Measurements from ENCODE around the gene SPINK2. TPM values are rescaled to one million over a fixed set of nuclear protein-coding genes. Genes with fewer than 3 reads are reported as not detected.

The SPINK2 gene
- total RNA-seq, 1 experiment from 2014 or later = not detected

DNA sequence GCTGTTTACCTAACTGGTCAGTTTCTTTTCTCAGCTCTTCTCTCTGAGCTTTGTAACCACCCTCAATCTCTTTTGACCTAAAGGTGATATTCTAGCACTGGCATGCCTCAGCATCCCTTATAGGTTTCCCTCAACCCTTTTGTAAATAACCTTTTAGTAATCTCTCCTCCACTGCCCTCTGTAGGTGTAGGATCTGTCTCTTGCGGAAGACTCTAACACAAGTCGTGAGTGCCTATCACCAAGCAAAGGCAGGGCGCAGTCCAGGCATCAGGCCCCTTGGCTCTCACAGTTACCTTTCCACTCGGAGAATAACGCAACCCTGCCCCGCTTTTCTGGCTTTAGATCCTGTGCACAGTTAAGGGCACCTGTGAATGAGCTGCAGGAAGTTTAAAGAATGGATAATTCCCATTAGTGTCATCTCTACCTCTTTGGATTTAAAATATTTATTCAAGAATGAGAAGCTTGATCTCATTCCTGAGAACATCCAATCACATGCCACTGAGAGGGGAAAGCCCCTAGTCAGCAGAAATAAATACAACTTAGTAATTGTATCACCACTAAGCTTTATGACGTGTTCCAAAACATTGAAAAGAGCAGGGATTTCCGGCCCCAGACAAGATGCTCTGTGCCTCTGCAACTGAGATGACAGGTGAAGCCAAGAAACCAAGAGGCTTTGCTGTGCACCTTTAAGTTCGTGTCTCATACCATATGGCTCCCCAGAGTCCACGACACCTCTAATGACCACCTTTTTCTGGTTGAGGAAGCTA, 58.8 kb downstream of the SPINK2 start:
- Histone ChIP-seq H3K9me3 (ENCODE audit: control insufficient read depth, insufficient read depth, low read depth, low read length) (no peaks in the 10 kb centered on the region), H3K36me3 (ENCODE audit: control insufficient read depth, insufficient read depth, low read length) (no peaks in the 10 kb centered on the region), H3K27ac (ENCODE audit: low read length) (no peak overlapping the region), H3K27me3 (ENCODE audit: control insufficient read depth, insufficient read depth, low read length) (no peaks in the 10 kb centered on the region), H3K4me1 (ENCODE audit: control insufficient read depth, insufficient read depth, low read length) (no peaks in the 10 kb centered on the region), H3K4me3 (ENCODE audit: low read depth in 2 of 2, low read length in 2 of 2) (no peak overlapping the region)
- BruUV-seq (replicated peaks) = no TSS peak
- no peak for DNase-seq (ENCODE audit: low read depth, low spot score)
- POLR2A ChIA-PET = no interaction called here
- CTCF ChIA-PET = no interaction called here
- no peak for TF ChIP-seq SIN3A (IDR thresholded peaks at IDR 0.05; ENCODE audit: borderline replicate concordance, insufficient read depth, low read depth, low read length)
- TF ChIP-seq POLR2AphosphoS5 (IDR thresholded peaks at IDR 0.05; ENCODE audit: low read depth, low read length) = no peak
- TF ChIP-seq REST (IDR thresholded peaks at IDR 0.05; ENCODE audit: insufficient read depth in 1 of 2, low read depth in 2 of 2, low read length in 1 of 2) = no peak
- TF ChIP-seq, protein P1, sequence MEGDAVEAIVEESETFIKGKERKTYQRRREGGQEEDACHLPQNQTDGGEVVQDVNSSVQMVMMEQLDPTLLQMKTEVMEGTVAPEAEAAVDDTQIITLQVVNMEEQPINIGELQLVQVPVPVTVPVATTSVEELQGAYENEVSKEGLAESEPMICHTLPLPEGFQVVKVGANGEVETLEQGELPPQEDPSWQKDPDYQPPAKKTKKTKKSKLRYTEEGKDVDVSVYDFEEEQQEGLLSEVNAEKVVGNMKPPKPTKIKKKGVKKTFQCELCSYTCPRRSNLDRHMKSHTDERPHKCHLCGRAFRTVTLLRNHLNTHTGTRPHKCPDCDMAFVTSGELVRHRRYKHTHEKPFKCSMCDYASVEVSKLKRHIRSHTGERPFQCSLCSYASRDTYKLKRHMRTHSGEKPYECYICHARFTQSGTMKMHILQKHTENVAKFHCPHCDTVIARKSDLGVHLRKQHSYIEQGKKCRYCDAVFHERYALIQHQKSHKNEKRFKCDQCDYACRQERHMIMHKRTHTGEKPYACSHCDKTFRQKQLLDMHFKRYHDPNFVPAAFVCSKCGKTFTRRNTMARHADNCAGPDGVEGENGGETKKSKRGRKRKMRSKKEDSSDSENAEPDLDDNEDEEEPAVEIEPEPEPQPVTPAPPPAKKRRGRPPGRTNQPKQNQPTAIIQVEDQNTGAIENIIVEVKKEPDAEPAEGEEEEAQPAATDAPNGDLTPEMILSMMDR (IDR thresholded peaks at IDR 0.05) = no peak
- TF ChIP-seq TCF7L2 (IDR thresholded peaks at IDR 0.05; ENCODE audit: low read depth, low read length) = no peak
- in situ Hi-C loops (cut with HindIII; ENCODE audit: low pct_unique_long_range_greater_than_20kb, low sequenced_read_pairs) = no loop called here
- intact Hi-C loops (cut with micrococcal nuclease; ENCODE audit: unreplicated experiment) = no loop called here
- ATAC-seq = no peak

DNA sequence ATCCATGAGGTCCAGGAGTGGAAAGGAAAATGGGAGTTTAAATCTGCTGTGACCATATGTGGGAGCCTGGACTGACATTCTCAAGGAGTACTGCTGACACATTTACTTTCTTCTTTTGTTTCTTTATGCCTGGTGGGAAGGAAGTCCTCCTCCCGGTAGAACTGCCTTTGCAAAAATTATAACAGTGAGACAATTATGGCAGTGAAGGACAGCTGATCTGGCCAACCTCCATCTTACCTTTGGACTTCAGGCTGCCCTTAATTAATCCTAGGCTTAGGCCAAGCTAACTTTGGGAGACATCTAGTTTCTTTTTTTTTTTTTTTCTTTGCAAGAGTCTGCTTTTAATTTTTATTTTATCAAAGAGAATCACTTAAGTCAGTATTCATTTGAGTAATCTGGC, 61.3 kb downstream of the SPINK2 start:
- in situ Hi-C loops (cut with HindIII; ENCODE audit: low pct_unique_long_range_greater_than_20kb, low sequenced_read_pairs) = no loop called here
- no TSS peak for BruUV-seq (replicated peaks)
- POLR2A ChIA-PET = no interaction called here

More for the DNA sequence above, 61.3 kb downstream of the SPINK2 start:
- CTCF ChIA-PET = no interaction called here
- no peaks in the 10 kb centered on the region for H3K9me3 ChIP-seq (ENCODE audit: control insufficient read depth, insufficient read depth, low read depth, low read length)
- H3K36me3 ChIP-seq (ENCODE audit: control insufficient read depth, insufficient read depth, low read length) = no peaks in the 10 kb centered on the region
- intact Hi-C loops (cut with micrococcal nuclease; ENCODE audit: unreplicated experiment) = no loop called here
- H3K27me3 ChIP-seq (ENCODE audit: control insufficient read depth, insufficient read depth, low read length) = no peaks in the 10 kb centered on the region
- no peak overlapping the region for H3K4me3 ChIP-seq (ENCODE audit: low read depth in 2 of 2, low read length in 2 of 2)
- ATAC-seq (no peak), DNase-seq (ENCODE audit: low read depth, low spot score) (no peak)
- H3K27ac ChIP-seq (ENCODE audit: low read length) = no peak overlapping the region
- TF ChIP-seq TCF7L2 (IDR thresholded peaks at IDR 0.05; ENCODE audit: low read depth, low read length) (no peak), REST (IDR thresholded peaks at IDR 0.05; ENCODE audit: insufficient read depth in 1 of 2, low read depth in 2 of 2, low read length in 1 of 2) (no peak), POLR2AphosphoS5 (IDR thresholded peaks at IDR 0.05; ENCODE audit: low read depth, low read length) (no peak), SIN3A (IDR thresholded peaks at IDR 0.05; ENCODE audit: borderline replicate concordance, insufficient read depth, low read depth, low read length) (no peak)
- TF ChIP-seq, protein P1 (IDR thresholded peaks at IDR 0.05) = no peak
- H3K4me1 ChIP-seq (ENCODE audit: control insufficient read depth, insufficient read depth, low read length) = no peaks in the 10 kb centered on the region
